ENCODE results near the gene DNAJA4.

Gene DNAJA4

GRCh38 chr15:78225783-78226541 is 38.4 kb upstream of the DNAJA4 start:
- Histone ChIP-seq H2AFZ (ENCODE audit: low read length) (no peak overlapping the region), H3K4me3 (ENCODE audit: low read length, poor library complexity, severe bottlenecking) (no peak overlapping the region), H3K4me2 (ENCODE audit: low read depth, low read length, poor library complexity, severe bottlenecking) (no peak overlapping the region), H3K9me3 (ENCODE audit: insufficient read depth, low read depth, low read length) (no peaks in the 10 kb centered on the region), H3K4me1 (ENCODE audit: insufficient read depth, low read length, poor library complexity, severe bottlenecking) (no peaks in the 10 kb centered on the region), H3F3A (ENCODE audit: low read depth) (no peaks in the 10 kb centered on the region), H3K9ac (ENCODE audit: low read depth, low read length, poor library complexity, severe bottlenecking) (no peak overlapping the region), H3K27me3 (ENCODE audit: insufficient read depth, low read length, poor library complexity, severe bottlenecking) (no peaks in the 10 kb centered on the region), H3K79me2 (ENCODE audit: insufficient read depth, low read length) (no peaks in the 10 kb centered on the region), H3K36me3 (ENCODE audit: insufficient read depth, low read length) (no peaks in the 10 kb centered on the region), H4K20me1 (ENCODE audit: insufficient read depth, low read length, poor library complexity, severe bottlenecking) (no peaks in the 10 kb centered on the region), H3K9me2 (replicated peaks; ENCODE audit: low read depth, low read length) (no peaks in the 10 kb centered on the region)
- no peak for TF ChIP-seq EZH2phosphoT487 (IDR thresholded peaks at IDR 0.05; ENCODE audit: borderline replicate concordance)
- TF ChIP-seq CTCF (conservative IDR thresholded peaks at IDR 0.05; ENCODE audit: low read length): no peak

GRCh38 chr15:78228356-78228996 is 35.9 kb upstream of the DNAJA4 start:
- no peaks in the 10 kb centered on the region for H3K27me3 ChIP-seq (ENCODE audit: insufficient read depth, low read length, poor library complexity, severe bottlenecking)
- no peak overlapping the region for H3K4me3 ChIP-seq (ENCODE audit: low read length, poor library complexity, severe bottlenecking)
- H3K4me2 ChIP-seq (ENCODE audit: low read depth, low read length, poor library complexity, severe bottlenecking): no peak overlapping the region
- H2AFZ ChIP-seq (ENCODE audit: low read length): no peak overlapping the region
- H3K79me2 ChIP-seq (ENCODE audit: insufficient read depth, low read length): no peaks in the 10 kb centered on the region
- no peaks in the 10 kb centered on the region for H3K36me3 ChIP-seq (ENCODE audit: insufficient read depth, low read length)
- no peaks in the 10 kb centered on the region for H3K4me1 ChIP-seq (ENCODE audit: insufficient read depth, low read length, poor library complexity, severe bottlenecking)
- no peaks in the 10 kb centered on the region for H3K9me2 ChIP-seq (replicated peaks; ENCODE audit: low read depth, low read length)
- H4K20me1 ChIP-seq (ENCODE audit: insufficient read depth, low read length, poor library complexity, severe bottlenecking): no peaks in the 10 kb centered on the region
- H3F3A ChIP-seq (ENCODE audit: low read depth): no peaks in the 10 kb centered on the region
- H3K9me3 ChIP-seq (ENCODE audit: insufficient read depth, low read depth, low read length): no peaks in the 10 kb centered on the region
- H3K9ac ChIP-seq (ENCODE audit: low read depth, low read length, poor library complexity, severe bottlenecking): no peak overlapping the region
- TF ChIP-seq EZH2phosphoT487 (IDR thresholded peaks at IDR 0.05; ENCODE audit: borderline replicate concordance) (no peak), CTCF (conservative IDR thresholded peaks at IDR 0.05; ENCODE audit: low read length) (no peak)

DNA sequence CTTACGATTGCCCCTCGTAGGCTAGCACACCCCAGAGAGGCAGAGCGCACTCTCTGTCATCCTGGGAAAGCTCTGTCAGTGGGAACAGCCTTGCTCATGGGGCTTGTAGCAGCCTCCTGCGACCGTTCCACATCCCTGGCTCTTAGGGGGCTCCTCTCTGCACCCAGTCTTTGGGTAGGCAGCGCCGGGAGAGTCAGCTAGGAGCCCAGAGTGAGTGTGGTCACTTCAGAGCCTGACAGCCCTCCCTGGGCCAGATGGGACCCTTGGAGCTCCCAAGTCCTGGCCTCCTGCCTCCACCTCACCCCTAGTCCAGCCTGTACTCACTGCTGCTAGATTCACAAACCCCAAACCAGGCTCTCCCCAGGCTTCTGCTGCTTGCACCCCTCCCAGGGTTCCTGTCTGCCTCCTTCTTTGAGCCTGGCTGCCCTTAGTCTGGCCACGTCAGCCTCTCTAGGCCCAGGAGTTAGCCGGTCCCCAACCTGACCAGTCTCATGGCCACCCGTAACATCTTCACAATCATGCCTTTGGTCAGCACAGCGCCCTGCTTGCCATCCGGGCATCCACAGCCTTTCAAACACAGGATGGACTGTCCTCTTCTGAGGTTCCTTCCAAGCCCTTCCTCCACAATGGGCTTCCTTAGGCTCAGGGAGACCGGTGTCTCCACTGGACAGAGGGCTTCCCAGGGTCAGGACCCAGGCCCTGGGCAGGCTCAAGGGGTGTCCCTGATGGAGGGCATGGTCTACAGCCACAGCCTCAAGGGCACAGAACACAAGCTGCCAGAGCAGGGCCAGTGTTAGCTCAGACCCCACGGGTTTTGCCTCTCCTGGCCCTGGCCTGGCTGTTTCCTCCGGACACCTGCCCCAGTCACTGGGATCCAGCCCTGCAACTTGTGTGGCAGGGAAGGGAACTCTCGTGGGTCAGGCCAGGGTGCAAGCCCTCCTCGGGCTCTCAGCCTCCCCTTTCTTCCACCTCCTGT is 34.6 kb upstream of the DNAJA4 start:
- Histone ChIP-seq H3K9me2 (replicated peaks; ENCODE audit: low read depth, low read length) (no peaks in the 10 kb centered on the region), H3K9ac (ENCODE audit: low read depth, low read length, poor library complexity, severe bottlenecking) (no peak overlapping the region), H3K4me2 (ENCODE audit: low read depth, low read length, poor library complexity, severe bottlenecking) (no peak overlapping the region), H2AFZ (ENCODE audit: low read length) (no peak overlapping the region), H3K27me3 (ENCODE audit: insufficient read depth, low read length, poor library complexity, severe bottlenecking) (no peaks in the 10 kb centered on the region), H3K4me3 (ENCODE audit: low read length, poor library complexity, severe bottlenecking) (no peak overlapping the region), H3K79me2 (ENCODE audit: insufficient read depth, low read length) (no peaks in the 10 kb centered on the region), H3F3A (ENCODE audit: low read depth) (no peaks in the 10 kb centered on the region), H3K4me1 (ENCODE audit: insufficient read depth, low read length, poor library complexity, severe bottlenecking) (no peaks in the 10 kb centered on the region), H3K9me3 (ENCODE audit: insufficient read depth, low read depth, low read length) (no peaks in the 10 kb centered on the region), H3K36me3 (ENCODE audit: insufficient read depth, low read length) (no peaks in the 10 kb centered on the region), H4K20me1 (ENCODE audit: insufficient read depth, low read length, poor library complexity, severe bottlenecking) (no peaks in the 10 kb centered on the region)
- no peak for TF ChIP-seq CTCF (conservative IDR thresholded peaks at IDR 0.05; ENCODE audit: low read length)
- no peak for TF ChIP-seq EZH2phosphoT487 (IDR thresholded peaks at IDR 0.05; ENCODE audit: borderline replicate concordance)

All from Loucy (cell line).